CD14-positive monocyte (primary cell): ENCODE results near the gene CLK4. TPM values are rescaled to one million over a fixed set of nuclear protein-coding genes. Genes with fewer than 3 reads are reported as not detected.
A peak's percentile ranks its signal among the peaks of the same experiment; 100 is the strongest.

Source experiments
- DNase-seq, 3 donors: peaks; one replicate each; pipeline ENCODE4 v3.0.0-alpha.2; 2011 to 2022
- H2AFZ ChIP-seq: 2 replicates; pipeline ENCODE4 v1.6.0; 2012; ENCODE audit warnings: mild to moderate bottlenecking, low read depth, low read length, inconsistent platforms; ENCODE audit not compliant: insufficient read depth, poor library complexity, severe bottlenecking
- H3K27ac ChIP-seq, 2 donors: 1 replicate in 1 of 2; 2 replicates in 1 of 2; pipeline ENCODE4 v1.5.1; 2012 to 2013; ENCODE audit warnings: low read length in 2 of 2, control low read depth in 1 of 2, inconsistent platforms in 1 of 2, low read depth in 1 of 2, mild to moderate bottlenecking in 1 of 2
- H3K27me3 ChIP-seq, 2 donors: one replicate each; pipeline versions ENCODE4 v1.6.0 to v1.6.1; 2011 to 2013; ENCODE audit warnings: low read length in 2 of 2; ENCODE audit not compliant: control insufficient read depth in 2 of 2, insufficient read depth in 2 of 2
- H3K36me3 ChIP-seq, 2 donors: replicated peaks in 1 of 2; 1 replicate in 1 of 2; 2 replicates in 1 of 2; pipeline versions ENCODE4 v1.5.1 to v1.6.1; 2012 to 2013; ENCODE audit warnings: low read length in 2 of 2, control low read depth in 1 of 2, inconsistent platforms in 1 of 2, mild to moderate bottlenecking in 1 of 2; ENCODE audit not compliant: insufficient read depth in 2 of 2, control insufficient read depth in 1 of 2
- H3K4me1 ChIP-seq, 2 donors: 1 replicate in 1 of 2; 2 replicates in 1 of 2; pipeline versions ENCODE4 v1.5.1 to v1.6.1; 2012 to 2013; ENCODE audit warnings: low read length in 2 of 2, control low read depth in 1 of 2, inconsistent platforms in 1 of 2, mild to moderate bottlenecking in 1 of 2, moderate library complexity in 1 of 2; ENCODE audit not compliant: insufficient read depth in 2 of 2, control insufficient read depth in 1 of 2
- H3K4me2 ChIP-seq: replicated peaks from 2 replicates; pipeline ENCODE3; 2012; ENCODE audit warnings: low read length, moderate library complexity, mild to moderate bottlenecking; ENCODE audit not compliant: poor library complexity, severe bottlenecking; ENCODE audit errors: extremely low read depth
- H3K4me3 ChIP-seq, 3 experiments: fragments of 200-600 bp in 1 of 3; sonication (generic) in 1 of 3; replicated peaks in 1 of 3; 1 replicate in 2 of 3; 2 replicates in 1 of 3; pipeline ENCODE4 v1.5.1; 2011 to 2013; ENCODE audit warnings: low read length in 3 of 3, mild to moderate bottlenecking in 3 of 3, control low read depth in 2 of 3, low read depth in 2 of 3, inconsistent platforms in 1 of 3, moderate library complexity in 1 of 3
- H3K79me2 ChIP-seq: 2 replicates; pipeline ENCODE4 v1.6.0; 2012; ENCODE audit warnings: mild to moderate bottlenecking, control low read depth, inconsistent platforms, low read length, moderate library complexity; ENCODE audit not compliant: insufficient read depth
- H3K9ac ChIP-seq: 2 replicates; pipeline ENCODE4 v1.6.0; 2017; ENCODE audit warnings: low read length, mild to moderate bottlenecking; ENCODE audit not compliant: insufficient read depth, poor library complexity, severe bottlenecking
- H3K9me3 ChIP-seq, 2 donors: replicated peaks in 1 of 2; 1 replicate in 1 of 2; 2 replicates in 1 of 2; pipeline versions ENCODE4 v1.5.1 to v1.6.1; 2012 to 2013; ENCODE audit warnings: low read length in 2 of 2, control low read depth in 1 of 2; ENCODE audit not compliant: control insufficient read depth in 1 of 2, insufficient read depth in 1 of 2
- H4K20me1 ChIP-seq: 2 replicates; pipeline ENCODE4 v1.6.0; 2012; ENCODE audit warnings: mild to moderate bottlenecking, low read length, control low read depth, moderate library complexity; ENCODE audit not compliant: insufficient read depth
- H3K27ac Mint-ChIP-seq, 7 donors: one replicate each; pipeline ENCODE4 v1.8.0; 2020; ENCODE audit warnings: mild to moderate bottlenecking in 7 of 7, mixed read lengths in 7 of 7, moderate library complexity in 6 of 7, inconsistent platforms in 2 of 7
- H3K27me3 Mint-ChIP-seq, 3 donors: one replicate each; pipeline ENCODE4 v1.8.0; 2021 to 2022; ENCODE audit warnings: low read depth in 3 of 3, mild to moderate bottlenecking in 3 of 3, mixed read lengths in 3 of 3, moderate library complexity in 3 of 3, inconsistent platforms in 1 of 3
- H3K36me3 Mint-ChIP-seq, 2 donors: one replicate each; pipeline ENCODE4 v1.8.0; 2020; ENCODE audit warnings: mixed read lengths in 2 of 2, inconsistent platforms in 1 of 2, mild to moderate bottlenecking in 1 of 2
- H3K4me1 Mint-ChIP-seq: one replicate; pipeline ENCODE4 v1.8.0; 2020; ENCODE audit warnings: mild to moderate bottlenecking, mixed read lengths
- H3K4me3 Mint-ChIP-seq, 2 donors: one replicate each; pipeline ENCODE4 v1.8.0; 2020; ENCODE audit warnings: mild to moderate bottlenecking in 2 of 2, mixed read lengths in 2 of 2, moderate library complexity in 1 of 2
- H3K9me3 Mint-ChIP-seq, 7 donors: one replicate each; pipeline ENCODE4 v1.8.0; 2020 to 2022; ENCODE audit warnings: mixed read lengths in 7 of 7, mild to moderate bottlenecking in 6 of 7, moderate library complexity in 6 of 7, inconsistent platforms in 2 of 7
- CTCF ChIP-seq: fragments of 200-600 bp; IDR thresholded peaks from one replicate; pipeline ENCODE4 v1.8.0; 2022; ENCODE audit warnings: antibody characterized with exemption, mild to moderate bottlenecking
- WGBS: methylation state at CpG from one replicate; pipeline ENCODE4 v1.1.5; 2013; ENCODE audit warnings: missing lambda C conversion rate; ENCODE audit not compliant: insufficient coverage; 5-methylcytosine and 5-hydroxymethylcytosine counted together
- intact Hi-C, 2 donors: fragments of 100-400 bp; cut with micrococcal nuclease; formaldehyde crosslinking; loops; one replicate each; pipeline versions ENCODE4 v1.15.0 to v1.15.1; 2023
- polyA plus RNA-seq, 3 donors: library from polyadenylated mRNA; depleted of rRNA in 1 of 3; unstranded in 2 of 3; stranded (reverse) in 1 of 3; fragments of 300-500 nt in 2 of 3; fragments of >200 nt in 1 of 3; fragmentation: Illumina TruSeq in 2 of 3; gene quantifications; 1 replicate in 2 of 3; 2 replicates in 1 of 3; pipeline ENCODE4 v1.2.3, GENCODE V29; 2012 to 2021

Gene CLK4
- polyA plus RNA-seq, 3 donors: 3.0 to 46.9 (median 4.9) TPM

GRCh38 chr5:178577944-178578343 lies 48.9 kb downstream of the CLK4 start:
- no peak overlapping the region for H3K9ac ChIP-seq
- peaks cover 0 to 11% of the 10 kb centered on the region in 2 donors for H3K27me3 ChIP-seq
- intact Hi-C loops: no loop called here
- no peak overlapping the region for H3K27ac ChIP-seq
- no peak overlapping the region for H3K27ac Mint-ChIP-seq
- H3K4me1 ChIP-seq: peaks cover 11 to 15% of the 10 kb centered on the region in 2 donors
- H3K27me3 Mint-ChIP-seq: peaks cover 23 to 40% (median 25%) of the 10 kb centered on the region in 3 donors
- H3K36me3 Mint-ChIP-seq: peaks cover 0 to 1% of the 10 kb centered on the region in 2 donors
- H4K20me1 ChIP-seq: no peaks in the 10 kb centered on the region
- H3K4me3 Mint-ChIP-seq: peak overlapping the region in 1 of 2 donors; percentile 33
- no peaks in the 10 kb centered on the region for H3K9me3 ChIP-seq
- no peak overlapping the region for H3K4me2 ChIP-seq
- no peak overlapping the region for H3K4me3 ChIP-seq
- no peak for DNase-seq
- TF ChIP-seq CTCF: no peak
- no peaks in the 10 kb centered on the region for H3K36me3 ChIP-seq
- H3K4me1 Mint-ChIP-seq: peaks cover 2% of the 10 kb centered on the region
- peak overlapping the region; percentile 61 for H2AFZ ChIP-seq
- WGBS: 86% methylated on average over 7 of the region's 7 CpGs
- no peaks in the 10 kb centered on the region for H3K79me2 ChIP-seq
- peaks cover 0 to 3% (median under 1%) of the 10 kb centered on the region in 7 donors for H3K9me3 Mint-ChIP-seq

- Histone ChIP-seq H3K27ac (no peak overlapping the region), H3K4me3 (peak overlapping the region in 1 of 3 experiments; percentile 68), H3K9ac (no peak overlapping the region), H3K9me3 (no peaks in the 10 kb centered on the region), H3K4me2 (peak overlapping the region; percentile 77), H2AFZ (peak overlapping the region; percentile 61), H3K27me3 (peaks cover 0 to 11% of the 10 kb centered on the region in 2 donors), H3K36me3 (no peaks in the 10 kb centered on the region), H3K79me2 (no peaks in the 10 kb centered on the region), H3K4me1 (peaks cover 11 to 15% of the 10 kb centered on the region in 2 donors), H4K20me1 (no peaks in the 10 kb centered on the region)
- Mint-ChIP-seq H3K4me1 (peaks cover 2% of the 10 kb centered on the region), H3K4me3 (peak overlapping the region; percentile 43 to 80), H3K36me3 (peaks cover 0 to 1% of the 10 kb centered on the region in 2 donors), H3K27ac (peak overlapping the region in 1 of 7 donors; percentile 41), H3K27me3 (peaks cover 23 to 40% (median 25%) of the 10 kb centered on the region in 3 donors), H3K9me3 (peaks cover 0 to 7% (median 3%) of the 10 kb centered on the region in 7 donors)
- peak in 1 of 3 donors; percentile 21 for DNase-seq
- WGBS: 17% methylated on average over 30 of the region's 31 CpGs
- intact Hi-C loops: no loop called here
- no peak for TF ChIP-seq CTCF
Observed at GRCh38 chr5:178577376-178577839, 49.4 kb downstream of the CLK4 start.
